WTC11 (cell line): ENCODE data around the gene MMS19.

Experiments
- FOXJ3 ChIP-seq: sonication (generic); formaldehyde crosslinking; IDR thresholded peaks from 2 replicates; pipeline ENCODE4 v1.9.0; 2021; ENCODE audit warnings: missing genetic modification reagents, mild to moderate bottlenecking, borderline replicate concordance
- JUN ChIP-seq: sonication (generic); formaldehyde crosslinking; IDR thresholded peaks from 2 replicates; pipeline ENCODE4 v1.8.0; 2023; ENCODE audit warnings: mild to moderate bottlenecking, missing genetic modification reagents
- SP1 ChIP-seq: sonication (generic); formaldehyde crosslinking; conservative IDR thresholded peaks from 2 replicates; pipeline ENCODE4 v1.8.1; 2022; ENCODE audit warnings: missing genetic modification reagents
- TF ChIP-seq, protein P1 (sequence below): fragments of 200-600 bp; IDR thresholded peaks from 2 replicates; pipeline ENCODE4 v1.8.0; 2022; ENCODE audit warnings: antibody characterized with exemption
- TF ChIP-seq, protein P2 (sequence below): fragments of 250-450 bp; sonication (Bioruptor Pico); IDR thresholded peaks from 2 replicates; pipeline ENCODE4 v2.1.2; 2022; ENCODE audit warnings: mild to moderate bottlenecking, moderate library complexity
- TF ChIP-seq, protein P3 (sequence below): sonication (generic); formaldehyde crosslinking; IDR thresholded peaks from 2 replicates; pipeline ENCODE4 v1.8.1; 2023; ENCODE audit warnings: mild to moderate bottlenecking, missing genetic modification reagents

DNA sequence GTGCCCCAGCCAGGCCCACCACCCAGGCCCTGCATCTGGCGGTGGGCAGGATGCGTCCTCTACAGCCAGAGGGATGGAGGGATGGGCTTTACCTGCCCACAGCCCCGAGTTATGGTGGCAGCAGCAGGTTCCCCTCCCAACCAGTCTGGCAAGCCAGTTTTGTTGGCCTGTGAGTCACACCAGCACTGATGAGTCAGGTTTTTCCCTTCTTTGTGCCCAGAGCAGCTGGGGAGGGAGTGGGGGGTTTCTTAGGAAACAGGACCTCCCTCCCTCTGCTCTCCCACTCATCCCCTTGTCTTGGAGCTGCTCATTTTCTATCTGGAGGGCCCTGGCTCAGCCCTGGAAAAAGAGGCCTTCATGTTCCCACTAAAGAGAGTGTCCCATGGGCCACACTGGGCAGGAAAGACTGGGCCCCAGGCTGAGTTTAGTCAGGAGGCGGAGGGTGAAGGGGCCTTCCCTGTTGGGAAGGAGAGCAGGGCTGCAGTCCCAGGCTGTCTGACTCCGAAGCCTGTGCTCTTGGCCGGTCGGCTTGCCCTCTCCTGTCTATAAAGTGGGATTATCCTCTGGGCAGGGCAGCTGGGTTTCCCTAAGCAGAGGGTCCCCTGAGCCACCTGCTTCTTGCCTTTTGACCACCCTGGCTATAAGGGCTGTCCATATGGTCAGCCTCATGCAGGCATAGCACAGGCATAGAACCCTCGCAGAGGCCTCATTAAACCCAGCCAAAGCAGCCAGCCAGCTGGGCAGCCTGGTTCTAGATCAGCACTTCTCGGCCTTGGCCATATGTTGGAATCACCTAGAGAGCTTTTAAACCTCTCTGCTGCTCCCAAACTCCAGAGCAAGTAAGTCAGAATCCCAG, 44.2 kb upstream of the MMS19 start:
- no peak for TF ChIP-seq SP1 (CRISPR knock-in tag)
- TF ChIP-seq, protein P1, sequence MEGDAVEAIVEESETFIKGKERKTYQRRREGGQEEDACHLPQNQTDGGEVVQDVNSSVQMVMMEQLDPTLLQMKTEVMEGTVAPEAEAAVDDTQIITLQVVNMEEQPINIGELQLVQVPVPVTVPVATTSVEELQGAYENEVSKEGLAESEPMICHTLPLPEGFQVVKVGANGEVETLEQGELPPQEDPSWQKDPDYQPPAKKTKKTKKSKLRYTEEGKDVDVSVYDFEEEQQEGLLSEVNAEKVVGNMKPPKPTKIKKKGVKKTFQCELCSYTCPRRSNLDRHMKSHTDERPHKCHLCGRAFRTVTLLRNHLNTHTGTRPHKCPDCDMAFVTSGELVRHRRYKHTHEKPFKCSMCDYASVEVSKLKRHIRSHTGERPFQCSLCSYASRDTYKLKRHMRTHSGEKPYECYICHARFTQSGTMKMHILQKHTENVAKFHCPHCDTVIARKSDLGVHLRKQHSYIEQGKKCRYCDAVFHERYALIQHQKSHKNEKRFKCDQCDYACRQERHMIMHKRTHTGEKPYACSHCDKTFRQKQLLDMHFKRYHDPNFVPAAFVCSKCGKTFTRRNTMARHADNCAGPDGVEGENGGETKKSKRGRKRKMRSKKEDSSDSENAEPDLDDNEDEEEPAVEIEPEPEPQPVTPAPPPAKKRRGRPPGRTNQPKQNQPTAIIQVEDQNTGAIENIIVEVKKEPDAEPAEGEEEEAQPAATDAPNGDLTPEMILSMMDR, result no peak
- TF ChIP-seq, protein P2, sequence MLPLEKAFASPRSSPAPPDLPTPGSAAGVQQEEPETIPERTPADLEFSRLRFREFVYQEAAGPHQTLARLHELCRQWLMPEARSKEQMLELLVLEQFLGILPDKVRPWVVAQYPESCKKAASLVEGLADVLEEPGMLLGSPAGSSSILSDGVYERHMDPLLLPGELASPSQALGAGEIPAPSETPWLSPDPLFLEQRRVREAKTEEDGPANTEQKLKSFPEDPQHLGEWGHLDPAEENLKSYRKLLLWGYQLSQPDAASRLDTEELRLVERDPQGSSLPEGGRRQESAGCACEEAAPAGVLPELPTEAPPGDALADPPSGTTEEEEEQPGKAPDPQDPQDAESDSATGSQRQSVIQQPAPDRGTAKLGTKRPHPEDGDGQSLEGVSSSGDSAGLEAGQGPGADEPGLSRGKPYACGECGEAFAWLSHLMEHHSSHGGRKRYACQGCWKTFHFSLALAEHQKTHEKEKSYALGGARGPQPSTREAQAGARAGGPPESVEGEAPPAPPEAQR (CRISPR knock-in tag), result no peak
- no peak for TF ChIP-seq FOXJ3 (CRISPR knock-in tag)
- TF ChIP-seq, protein P3, sequence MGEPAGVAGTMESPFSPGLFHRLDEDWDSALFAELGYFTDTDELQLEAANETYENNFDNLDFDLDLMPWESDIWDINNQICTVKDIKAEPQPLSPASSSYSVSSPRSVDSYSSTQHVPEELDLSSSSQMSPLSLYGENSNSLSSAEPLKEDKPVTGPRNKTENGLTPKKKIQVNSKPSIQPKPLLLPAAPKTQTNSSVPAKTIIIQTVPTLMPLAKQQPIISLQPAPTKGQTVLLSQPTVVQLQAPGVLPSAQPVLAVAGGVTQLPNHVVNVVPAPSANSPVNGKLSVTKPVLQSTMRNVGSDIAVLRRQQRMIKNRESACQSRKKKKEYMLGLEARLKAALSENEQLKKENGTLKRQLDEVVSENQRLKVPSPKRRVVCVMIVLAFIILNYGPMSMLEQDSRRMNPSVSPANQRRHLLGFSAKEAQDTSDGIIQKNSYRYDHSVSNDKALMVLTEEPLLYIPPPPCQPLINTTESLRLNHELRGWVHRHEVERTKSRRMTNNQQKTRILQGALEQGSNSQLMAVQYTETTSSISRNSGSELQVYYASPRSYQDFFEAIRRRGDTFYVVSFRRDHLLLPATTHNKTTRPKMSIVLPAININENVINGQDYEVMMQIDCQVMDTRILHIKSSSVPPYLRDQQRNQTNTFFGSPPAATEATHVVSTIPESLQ (CRISPR knock-in tag), result no peak
- no peak for TF ChIP-seq JUN (CRISPR knock-in tag)
